GM12875 (cell line): ENCODE data around the gene ITGA3.

Experiments used
- H3K4me3 ChIP-seq: one replicate; pipeline ENCODE4 v1.5.1; 2011; ENCODE audit warnings: low read depth, low read length, control low read depth
- CTCF ChIP-seq: IDR thresholded peaks from 2 replicates; pipeline ENCODE4 v1.5.1; 2011; ENCODE audit warnings: low read depth, mild to moderate bottlenecking, control low read depth, inconsistent platforms, low read length, moderate library complexity, borderline replicate concordance; ENCODE audit not compliant: insufficient read depth

ITGA3 gene

GRCh38 chr17:50052822-50053653 is 2.9 kb upstream of the ITGA3 start:
- no peak overlapping the region for H3K4me3 ChIP-seq
- TF ChIP-seq CTCF, result no peak

GRCh38 chr17:50053654-50053960 is 2.3 kb upstream of the ITGA3 start:
- no peak overlapping the region for H3K4me3 ChIP-seq
- no peak for TF ChIP-seq CTCF

- TF ChIP-seq CTCF, result no peak
- peak overlapping the region; percentile 67 for H3K4me3 ChIP-seq
These were observed 870 bp upstream of the ITGA3 start for GRCh38 chr17:50055055-50055425.

- peak; percentile 72 for TF ChIP-seq CTCF
- H3K4me3 ChIP-seq, result peak overlapping the region; percentile 67
These were observed 479 bp downstream of the ITGA3 start for GRCh38 chr17:50056217-50056960.

GRCh38 chr17:50056961-50057330 is 1.0 kb downstream of the ITGA3 start:
- peak overlapping the region; percentile 67 for H3K4me3 ChIP-seq

DNA sequence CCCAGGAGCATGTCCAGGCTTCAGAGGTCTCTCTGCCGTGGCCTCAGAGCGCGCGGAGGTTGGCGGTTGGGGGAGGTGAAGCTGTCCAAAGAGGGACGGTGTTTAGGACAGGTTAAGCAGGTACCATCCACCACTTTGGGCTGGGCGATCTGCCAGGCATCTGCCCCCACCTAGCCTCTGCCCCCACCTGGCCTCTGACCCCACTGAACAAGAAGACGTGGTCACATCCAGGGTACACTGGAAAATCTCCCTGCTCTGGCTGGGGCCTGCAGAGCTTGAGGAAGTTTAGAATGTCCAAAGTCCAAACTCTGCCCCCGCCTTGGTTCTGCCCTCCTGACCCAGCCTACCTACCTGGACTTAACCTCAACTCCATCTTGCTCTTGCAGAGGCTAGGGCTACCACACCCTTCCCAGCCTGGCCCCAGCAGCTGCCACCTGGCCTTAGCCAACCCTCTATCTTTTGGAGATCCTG is 1.6 kb downstream of the ITGA3 start:
- TF ChIP-seq CTCF, result no peak
- H3K4me3 ChIP-seq, result no peak overlapping the region

More at GRCh38 chr17:50056961-50057330, 1.0 kb downstream of the ITGA3 start:
- TF ChIP-seq CTCF, result no peak

- no peak overlapping the region for H3K4me3 ChIP-seq
- TF ChIP-seq CTCF, result no peak
These were observed 2.5 kb downstream of the ITGA3 start for GRCh38 chr17:50058296-50058953.
